GM21717 (cell line): ENCODE measurements around the gene SH3RF3.
"Not testable (repeated sequence)": the region's sequence is repeated elsewhere in the genome, so short reads cannot be mapped to it uniquely, and the experiment has no call there.

Source experiments
- ATAC-seq: cut with Tn5 transposase; IDR thresholded peaks from one replicate; pipeline ENCODE4 v1.9.1; 2021; ENCODE audit warnings: mild to moderate bottlenecking, moderate library complexity; ENCODE audit not compliant: unreplicated experiment

SH3RF3 gene

GRCh38 chr2:109155553-109156451, 26.8 kb downstream of the SH3RF3 start:
- ATAC-seq = no peak

GRCh38 chr2:109157563-109158105, 28.6 kb downstream of the SH3RF3 start:
- ATAC-seq = no peak

DNA sequence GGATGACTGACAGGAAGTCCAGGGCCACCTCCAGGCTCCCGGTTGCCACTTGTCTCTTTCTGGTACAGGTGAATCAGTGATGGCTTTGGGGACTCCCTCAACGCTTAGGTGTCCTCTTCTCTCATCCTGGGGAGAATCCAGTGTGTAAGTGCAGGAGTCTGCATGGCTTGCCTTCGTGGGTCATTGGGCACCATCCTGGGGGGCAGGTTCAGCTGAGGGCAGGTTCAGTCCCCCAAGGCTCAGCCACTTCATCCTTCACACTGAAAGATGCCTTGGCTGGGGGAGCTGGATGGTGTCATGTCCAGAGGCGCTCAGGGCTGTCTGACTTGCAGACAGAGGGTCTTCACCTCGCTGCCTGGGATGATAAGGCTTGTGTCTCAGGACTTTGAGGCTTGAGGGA, 29.2 kb downstream of the SH3RF3 start:
- no peak for ATAC-seq

GRCh38 chr2:109159096-109159495, 30.1 kb downstream of the SH3RF3 start:
- ATAC-seq = no peak

- no peak for ATAC-seq
These were observed 31.9 kb downstream of the SH3RF3 start for GRCh38 chr2:109160714-109161440.

GRCh38 chr2:109162367-109162766, 33.4 kb downstream of the SH3RF3 start:
- ATAC-seq = not testable (repeated sequence)

DNA sequence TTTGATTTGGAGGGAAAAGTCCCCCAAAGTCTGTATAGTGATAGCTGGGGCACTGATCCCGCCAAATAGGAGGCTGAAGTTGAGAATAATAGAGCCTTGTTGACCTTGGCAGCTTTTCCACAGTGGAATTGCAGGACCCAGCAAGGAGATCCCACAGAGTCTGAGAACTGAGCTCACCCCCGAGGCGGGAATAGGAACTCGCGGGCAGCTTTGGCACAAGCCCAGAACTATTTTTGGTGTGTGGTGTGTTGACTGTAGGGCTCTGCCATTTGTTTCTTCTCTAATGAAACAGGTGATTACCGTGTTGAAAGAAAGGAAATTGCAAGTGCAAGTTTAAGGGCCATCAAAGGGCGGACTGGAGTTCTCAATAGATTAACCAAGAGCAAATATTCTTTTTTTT, 34.0 kb downstream of the SH3RF3 start:
- no peak for ATAC-seq

DNA sequence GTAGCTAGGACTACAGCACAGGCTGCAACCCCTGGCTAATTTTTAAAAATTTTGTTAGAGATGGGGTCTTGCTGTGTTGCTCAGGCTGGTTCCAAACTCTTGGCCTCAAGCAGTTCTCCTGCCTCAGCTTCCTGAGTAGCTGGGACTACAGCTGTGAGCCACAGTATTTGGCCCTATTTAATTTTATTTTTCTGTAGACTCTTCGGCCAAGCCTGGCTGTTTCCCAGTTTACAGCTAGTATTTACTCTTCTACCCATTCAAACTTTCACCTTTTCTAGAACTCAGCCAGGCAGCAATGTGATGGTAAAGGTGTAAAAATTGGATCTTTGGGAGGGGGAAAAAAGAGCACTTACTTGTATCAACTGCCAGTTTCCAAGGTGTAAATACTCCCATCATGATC, 35.3 kb downstream of the SH3RF3 start:
- no peak for ATAC-seq

DNA sequence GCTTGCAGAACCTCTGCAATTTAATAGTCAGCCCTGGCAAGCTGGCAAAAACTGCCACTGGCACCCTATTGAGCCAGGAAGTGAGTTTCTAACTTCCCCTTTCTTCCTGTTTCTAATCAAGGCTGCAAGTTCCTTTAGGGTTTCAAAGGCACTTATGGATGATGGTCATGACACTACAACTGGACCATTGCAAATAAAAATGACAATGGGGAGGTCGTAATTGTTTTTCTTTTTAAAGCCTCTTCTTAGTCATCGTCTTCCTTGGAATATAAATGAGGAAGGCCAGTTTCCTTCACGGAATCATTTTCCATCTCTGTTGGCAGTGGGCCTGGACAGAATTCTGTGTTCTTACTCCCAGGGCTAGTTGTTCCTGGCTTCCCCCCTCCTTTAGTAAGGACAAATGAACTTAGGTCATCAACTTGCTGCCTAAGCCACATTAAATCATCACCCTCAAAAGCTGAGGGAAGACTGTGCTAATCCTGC, 35.8 kb downstream of the SH3RF3 start:
- no peak for ATAC-seq

- ATAC-seq = no peak
These were observed 37.8 kb downstream of the SH3RF3 start for GRCh38 chr2:109166811-109167210.

- ATAC-seq = no peak
These were observed 39.1 kb downstream of the SH3RF3 start for GRCh38 chr2:109168086-109168485.

- no peak for ATAC-seq
These were observed 39.7 kb downstream of the SH3RF3 start for GRCh38 chr2:109168716-109169115.

- ATAC-seq = no peak
These were observed 41.6 kb downstream of the SH3RF3 start for GRCh38 chr2:109170645-109171044.

GRCh38 chr2:109171444-109172334, 42.7 kb downstream of the SH3RF3 start:
- no peak for ATAC-seq

GRCh38 chr2:109172556-109173105, 43.6 kb downstream of the SH3RF3 start:
- no peak for ATAC-seq

GRCh38 chr2:109173311-109174171, 44.5 kb downstream of the SH3RF3 start:
- ATAC-seq = no peak

GRCh38 chr2:109174214-109174613, 45.2 kb downstream of the SH3RF3 start:
- ATAC-seq = no peak

GRCh38 chr2:109174626-109175349, 45.8 kb downstream of the SH3RF3 start:
- no peak for ATAC-seq

DNA sequence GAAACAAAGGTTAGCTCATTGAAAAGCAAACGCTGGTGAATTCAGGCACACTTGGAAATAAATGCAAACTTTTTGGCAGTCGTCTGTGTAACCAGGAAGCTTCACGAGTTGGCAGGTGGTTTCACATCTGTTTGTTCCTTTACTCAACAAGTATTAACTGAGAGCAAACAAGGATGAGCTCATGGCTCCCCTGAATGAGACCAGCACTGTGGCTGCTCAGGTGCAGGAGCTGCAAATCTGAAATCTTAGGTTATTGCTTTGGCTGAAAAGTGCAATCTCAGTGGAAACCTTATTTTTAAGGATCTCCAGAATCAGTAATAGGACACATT, 46.3 kb downstream of the SH3RF3 start:
- no peak for ATAC-seq
